HFFc6 (cell line): Measurements from ENCODE around the gene FUOM. TPM values are rescaled to one million over a fixed set of nuclear protein-coding genes. Genes with fewer than 3 reads are reported as not detected.

Experiments
- DNase-seq: peaks from one replicate; pipeline ENCODE4 v3.0.0-alpha.2; 2018
- H3K27ac Mint-ChIP-seq: 2 replicates; pipeline ENCODE4 v1.8.0; 2020; ENCODE audit warnings: mild to moderate bottlenecking, mixed read lengths
- H3K27me3 Mint-ChIP-seq: 2 replicates; pipeline ENCODE4 v1.8.0; 2021; ENCODE audit warnings: mild to moderate bottlenecking, moderate library complexity, mixed read lengths; ENCODE audit not compliant: insufficient read depth
- H3K36me3 Mint-ChIP-seq: 2 replicates; pipeline ENCODE4 v1.8.0; 2021; ENCODE audit warnings: low read depth, mixed read lengths
- H3K4me1 Mint-ChIP-seq: 2 replicates; pipeline ENCODE4 v1.8.0; 2020; ENCODE audit warnings: low read depth, mixed read lengths
- H3K4me3 Mint-ChIP-seq: 2 replicates; pipeline ENCODE4 v1.8.0; 2020; ENCODE audit warnings: mild to moderate bottlenecking, moderate library complexity, mixed read lengths
- H3K9me3 Mint-ChIP-seq: 2 replicates; pipeline ENCODE4 v1.8.0; 2020; ENCODE audit warnings: mild to moderate bottlenecking, mixed read lengths
- total RNA-seq, 6 experiments: library from RNA; stranded (reverse); fragmentation: NEBNext Ultra II Directional; extraction: Animal tissue kit (Norgen Biotek cat#: 25700); gene quantifications; 2 replicates in 1 of 6; 3 replicates in 5 of 6; pipeline ENCODE4 v1.2.3, GENCODE V29; 2021
- TF ChIP-seq, protein P1 (sequence below): fragments of 200-600 bp; sonication (generic); IDR thresholded peaks from 2 replicates; pipeline ENCODE4 v1.5.0; 2021; ENCODE audit warnings: antibody characterized with exemption, mild to moderate bottlenecking

The FUOM gene
- total RNA-seq, 6 experiments from 2014 or later, result 0.55 to 8.9 (median 7.8) TPM

DNA sequence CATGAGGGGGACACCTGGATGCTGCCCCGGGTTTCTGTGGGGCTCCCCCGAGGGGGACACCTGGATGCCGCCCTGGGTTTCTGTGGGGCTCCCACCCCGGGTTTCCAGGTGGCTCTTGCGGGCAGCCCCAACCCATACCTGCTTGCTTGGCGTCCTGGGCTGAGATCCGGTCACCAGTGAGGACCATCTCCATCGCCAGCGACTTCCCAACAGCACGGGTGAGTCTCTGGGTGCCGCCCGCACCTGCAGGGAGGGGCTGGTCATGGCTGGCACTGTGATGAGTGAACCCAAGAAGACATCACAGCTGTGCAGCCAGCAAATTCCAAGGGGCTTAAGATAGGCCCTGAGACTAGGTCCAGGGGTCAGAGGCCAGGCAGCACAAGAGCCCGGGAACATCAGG lies 8.9 kb upstream of the FUOM start:
- Mint-ChIP-seq H3K9me3 (no peaks in the 10 kb centered on the region), H3K36me3 (peaks cover 36% of the 10 kb centered on the region), H3K4me3 (no peak overlapping the region), H3K27me3 (peaks cover 2% of the 10 kb centered on the region), H3K4me1 (no peaks in the 10 kb centered on the region), H3K27ac (no peak overlapping the region)
- no peak for DNase-seq
- TF ChIP-seq, protein P1, sequence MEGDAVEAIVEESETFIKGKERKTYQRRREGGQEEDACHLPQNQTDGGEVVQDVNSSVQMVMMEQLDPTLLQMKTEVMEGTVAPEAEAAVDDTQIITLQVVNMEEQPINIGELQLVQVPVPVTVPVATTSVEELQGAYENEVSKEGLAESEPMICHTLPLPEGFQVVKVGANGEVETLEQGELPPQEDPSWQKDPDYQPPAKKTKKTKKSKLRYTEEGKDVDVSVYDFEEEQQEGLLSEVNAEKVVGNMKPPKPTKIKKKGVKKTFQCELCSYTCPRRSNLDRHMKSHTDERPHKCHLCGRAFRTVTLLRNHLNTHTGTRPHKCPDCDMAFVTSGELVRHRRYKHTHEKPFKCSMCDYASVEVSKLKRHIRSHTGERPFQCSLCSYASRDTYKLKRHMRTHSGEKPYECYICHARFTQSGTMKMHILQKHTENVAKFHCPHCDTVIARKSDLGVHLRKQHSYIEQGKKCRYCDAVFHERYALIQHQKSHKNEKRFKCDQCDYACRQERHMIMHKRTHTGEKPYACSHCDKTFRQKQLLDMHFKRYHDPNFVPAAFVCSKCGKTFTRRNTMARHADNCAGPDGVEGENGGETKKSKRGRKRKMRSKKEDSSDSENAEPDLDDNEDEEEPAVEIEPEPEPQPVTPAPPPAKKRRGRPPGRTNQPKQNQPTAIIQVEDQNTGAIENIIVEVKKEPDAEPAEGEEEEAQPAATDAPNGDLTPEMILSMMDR, result no peak

DNA sequence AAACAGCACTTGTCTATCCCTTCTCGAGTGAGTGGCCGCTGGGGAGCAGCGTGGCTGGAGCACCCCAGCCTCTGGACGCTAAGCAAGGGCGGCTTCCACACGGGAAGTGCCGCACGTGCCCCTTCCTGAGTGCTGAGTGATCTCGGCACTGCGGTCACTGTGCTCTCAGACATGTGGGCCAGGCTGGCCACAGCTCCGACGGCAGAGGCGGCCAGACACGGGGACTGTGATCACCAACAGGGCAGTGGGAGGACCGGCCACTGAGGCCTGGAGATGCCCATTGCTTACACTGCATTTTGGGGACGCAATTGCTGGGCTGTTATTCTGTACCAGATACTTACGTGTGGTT lies 8.3 kb upstream of the FUOM start:
- Mint-ChIP-seq H3K27ac (no peak overlapping the region), H3K4me3 (no peak overlapping the region), H3K27me3 (peaks cover 2% of the 10 kb centered on the region), H3K4me1 (no peaks in the 10 kb centered on the region), H3K36me3 (peaks cover 41% of the 10 kb centered on the region), H3K9me3 (no peaks in the 10 kb centered on the region)
- DNase-seq, result no peak
- TF ChIP-seq, protein P1, result no peak

DNA sequence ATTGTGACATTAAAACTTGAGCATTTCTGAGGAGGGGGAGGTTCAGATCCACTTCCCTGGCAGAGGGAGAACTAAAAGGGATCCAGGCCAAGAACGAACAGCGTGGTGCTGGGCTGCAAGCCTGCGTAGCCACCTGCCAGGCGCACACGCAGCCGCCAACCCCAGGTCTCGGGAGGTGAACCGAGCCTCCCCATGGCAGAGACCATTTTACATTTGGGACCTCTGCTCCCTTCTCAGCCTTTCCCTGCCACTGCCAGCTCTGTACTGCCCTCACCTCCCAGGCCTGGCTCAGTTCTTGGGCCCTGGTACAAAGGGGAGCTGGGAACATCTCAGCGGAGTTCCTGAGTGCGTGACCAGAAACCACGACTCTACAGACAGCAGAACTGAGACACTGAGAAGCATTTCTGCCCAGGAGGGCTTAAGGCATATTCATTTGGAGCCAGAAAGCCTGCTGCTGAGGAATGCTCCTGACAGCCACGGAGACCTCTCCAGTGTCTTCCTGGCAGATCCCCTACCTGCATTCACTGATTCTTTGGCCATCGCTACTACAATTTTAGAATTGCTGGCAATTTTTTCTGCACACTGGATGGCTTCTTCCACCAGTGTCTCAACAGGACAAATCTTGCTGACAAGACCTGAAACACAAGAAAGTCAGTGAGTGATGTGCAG lies 7.8 kb upstream of the FUOM start:
- no peak for DNase-seq
- H3K36me3 Mint-ChIP-seq, result peaks cover 40% of the 10 kb centered on the region
- H3K27me3 Mint-ChIP-seq, result peaks cover 2% of the 10 kb centered on the region
- TF ChIP-seq, protein P1, result no peak
- no peaks in the 10 kb centered on the region for H3K4me1 Mint-ChIP-seq
- no peak overlapping the region for H3K27ac Mint-ChIP-seq
- no peaks in the 10 kb centered on the region for H3K9me3 Mint-ChIP-seq
- H3K4me3 Mint-ChIP-seq, result no peak overlapping the region

DNA sequence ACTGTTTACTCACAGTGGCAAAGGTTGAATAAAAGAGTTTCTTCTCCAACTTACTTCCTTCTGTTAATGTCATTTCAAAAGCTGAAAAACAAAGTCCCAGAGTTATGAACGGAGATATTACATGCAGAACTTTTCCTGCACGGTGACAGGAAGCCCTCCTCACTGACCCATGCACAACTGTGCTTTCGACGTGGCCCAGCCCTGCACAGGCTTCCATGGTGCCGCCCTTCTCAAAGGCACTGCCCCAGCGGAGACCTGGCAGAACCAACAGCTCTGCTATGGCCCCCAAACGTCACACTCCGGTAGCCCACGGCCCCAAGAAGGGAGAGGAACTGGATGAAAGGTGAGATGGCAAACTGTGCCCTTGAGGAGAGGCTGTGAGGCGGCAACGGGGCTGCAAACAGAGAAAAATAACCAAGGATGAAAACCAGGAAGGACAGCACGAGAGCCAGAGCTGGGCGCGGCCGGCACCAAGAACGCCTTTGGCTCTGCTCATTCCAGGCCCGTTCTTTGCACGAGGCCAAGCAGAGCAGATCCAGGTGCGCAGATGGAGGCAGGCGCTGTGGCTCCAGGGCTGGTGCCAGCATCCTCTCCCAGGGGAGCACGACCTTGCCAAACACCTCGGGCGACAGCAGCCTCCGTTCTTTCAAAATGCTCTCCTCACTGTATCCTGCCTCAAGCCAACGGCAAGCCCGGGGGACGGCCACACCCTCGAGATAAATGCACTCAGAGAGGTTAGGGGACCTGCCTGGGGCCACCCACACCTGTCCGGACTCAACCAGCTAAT lies 7.0 kb upstream of the FUOM start:
- no peak overlapping the region for H3K4me3 Mint-ChIP-seq
- H3K36me3 Mint-ChIP-seq, result peaks cover 37% of the 10 kb centered on the region
- DNase-seq, result no peak
- no peak overlapping the region for H3K27ac Mint-ChIP-seq
- H3K27me3 Mint-ChIP-seq, result peaks cover 2% of the 10 kb centered on the region
- H3K9me3 Mint-ChIP-seq, result no peaks in the 10 kb centered on the region
- TF ChIP-seq, protein P1, result no peak
- no peaks in the 10 kb centered on the region for H3K4me1 Mint-ChIP-seq

DNA sequence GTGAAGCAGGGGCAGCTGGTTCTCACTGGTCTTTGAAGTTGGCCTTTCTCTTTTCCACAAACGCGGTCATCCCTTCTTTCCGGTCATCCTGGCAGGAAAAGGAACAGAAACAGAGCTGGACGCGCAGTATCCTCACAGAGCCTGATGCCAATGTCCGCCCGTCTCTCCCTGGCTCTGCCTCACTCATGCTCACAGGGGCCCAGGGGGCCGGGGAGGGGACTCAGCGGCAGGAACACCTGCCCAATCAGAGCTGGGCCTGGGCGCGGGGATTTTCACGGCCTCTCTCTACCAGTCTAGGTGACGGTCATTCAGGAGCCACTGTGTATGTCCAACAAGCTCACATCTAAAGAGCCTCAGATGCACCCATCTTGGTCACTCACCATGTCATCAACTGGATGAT lies 5.0 kb upstream of the FUOM start:
- no peaks in the 10 kb centered on the region for H3K4me1 Mint-ChIP-seq
- TF ChIP-seq, protein P1, result no peak
- H3K36me3 Mint-ChIP-seq, result peaks cover 28% of the 10 kb centered on the region
- no peak for DNase-seq
- H3K4me3 Mint-ChIP-seq, result no peak overlapping the region
- peaks cover 2% of the 10 kb centered on the region for H3K27me3 Mint-ChIP-seq
- H3K27ac Mint-ChIP-seq, result no peak overlapping the region
- no peaks in the 10 kb centered on the region for H3K9me3 Mint-ChIP-seq
